ENCODE measurements around the gene RARA.

Gene RARA

GRCh38 chr17:40314584-40314956 is 5.6 kb downstream of the RARA start (continued):
- peak; percentile 76; the same call in 1 of the 2 replicates for TF ChIP-seq TSHZ1 (tag by site-specific recombination; IDR thresholded peaks at IDR 0.05; ENCODE audit: borderline replicate concordance)
- TF ChIP-seq ZBTB1 (tag by site-specific recombination; IDR thresholded peaks at IDR 0.05) = 0 out of 2 replicates have a peak, but pooled peaks have one; percentile 48
- TF ChIP-seq SP2 (tag by site-specific recombination; IDR thresholded peaks at IDR 0.05) = peak; percentile 21; the same call in 1 of the 2 replicates
- TF ChIP-seq BCL11B (tag by site-specific recombination; IDR thresholded peaks at IDR 0.05; ENCODE audit: low read depth) = no peak; the same call in 1 of the 2 replicates
- TF ChIP-seq SP3 (tag by site-specific recombination; IDR thresholded peaks at IDR 0.05) = 0 out of 2 replicates have a peak, but pooled peaks have one; percentile 31
- TF ChIP-seq ZNF223 (tag by site-specific recombination; IDR thresholded peaks at IDR 0.05) = no peak
- no peak for TF ChIP-seq ZSCAN18 (tag by site-specific recombination; IDR thresholded peaks at IDR 0.05)
- no peak for TF ChIP-seq ZFP41 (tag by site-specific recombination; IDR thresholded peaks at IDR 0.05; ENCODE audit: borderline replicate concordance)
- TF ChIP-seq ZNF645 (tag by site-specific recombination; IDR thresholded peaks at IDR 0.05) = no peak
- TF ChIP-seq ZNF544 (tag by site-specific recombination; IDR thresholded peaks at IDR 0.05) = no peak; the same call in 1 of the 2 replicates
- no peak for TF ChIP-seq ZNF274 (IDR thresholded peaks at IDR 0.05; ENCODE audit: low read length)
- TF ChIP-seq ZNF274 (tag by site-specific recombination; IDR thresholded peaks at IDR 0.05; ENCODE audit: borderline replicate concordance) = no peak
- peak; percentile 97 for TF ChIP-seq ZEB2 (tag by site-specific recombination; IDR thresholded peaks at IDR 0.05)
- no peak for TF ChIP-seq RBAK (tag by site-specific recombination; IDR thresholded peaks at IDR 0.05)
- TF ChIP-seq BCL11A (tag by site-specific recombination; IDR thresholded peaks at IDR 0.05; ENCODE audit: low read depth) = peak; percentile 90; the same call in 1 of the 2 replicates
- no peak for TF ChIP-seq ZNF701 (tag by site-specific recombination; IDR thresholded peaks at IDR 0.05)
- TF ChIP-seq ZNF776 (tag by site-specific recombination; IDR thresholded peaks at IDR 0.05; ENCODE audit: borderline replicate concordance) = no peak; the same call in 1 of the 2 replicates
- no peak for TF ChIP-seq ZNF560 (tag by site-specific recombination; IDR thresholded peaks at IDR 0.05; ENCODE audit: borderline replicate concordance)
- TF ChIP-seq ZNF837 (tag by site-specific recombination; IDR thresholded peaks at IDR 0.05) = no peak
- no peak for TF ChIP-seq HOXC10 (CRISPR knock-in tag; IDR thresholded peaks at IDR 0.05)
- no peak for TF ChIP-seq ZNF404 (tag by site-specific recombination; IDR thresholded peaks at IDR 0.05)
- TF ChIP-seq PRDM6 (tag by site-specific recombination; IDR thresholded peaks at IDR 0.05) = no peak
- no peak for TF ChIP-seq ZNF423 (tag by site-specific recombination; IDR thresholded peaks at IDR 0.05)
- TF ChIP-seq ZNF621 (tag by site-specific recombination; IDR thresholded peaks at IDR 0.05) = no peak
- TF ChIP-seq ZNF16 (tag by site-specific recombination; IDR thresholded peaks at IDR 0.05; ENCODE audit: low read depth) = no peak
- TF ChIP-seq MYNN (tag by site-specific recombination; IDR thresholded peaks at IDR 0.05; ENCODE audit: borderline replicate concordance) = no peak
- peak; percentile 44; the same call in 1 of the 2 replicates for TF ChIP-seq ZBTB44 (tag by site-specific recombination; IDR thresholded peaks at IDR 0.05)
- peak; percentile 84 for TF ChIP-seq KLF17 (tag by site-specific recombination; IDR thresholded peaks at IDR 0.05)
- TF ChIP-seq ZNF777 (tag by site-specific recombination; IDR thresholded peaks at IDR 0.05; ENCODE audit: borderline replicate concordance) = no peak
- no peak for TF ChIP-seq ZNF670 (tag by site-specific recombination; IDR thresholded peaks at IDR 0.05; ENCODE audit: low read depth)
- no peak for TF ChIP-seq ZNF561 (tag by site-specific recombination; IDR thresholded peaks at IDR 0.05; ENCODE audit: borderline replicate concordance)
- peak; percentile 53; the same call in 1 of the 2 replicates for TF ChIP-seq ZNF24 (tag by site-specific recombination; IDR thresholded peaks at IDR 0.05)
